ENCODE measurements around the gene RPL18A.

The RPL18A gene

GRCh38 chr19:17859533-17860330 lies at the start of gene RPL18A:
TSS of gene RPL18A (plus strand) at chr19:17859910. CDS start at chr19:17859957, 47 bp downstream.
- DNase-seq, result peak; percentile 98

- no peak for DNase-seq
Measured at GRCh38 chr19:17811103-17811502, 48.6 kb upstream of the RPL18A start.

GRCh38 chr19:17811681-17812080 lies 48.0 kb upstream of the RPL18A start:
- DNase-seq, result no peak

GRCh38 chr19:17812099-17812498 lies 47.6 kb upstream of the RPL18A start:
- no peak for DNase-seq

GRCh38 chr19:17817668-17818363 lies 41.9 kb upstream of the RPL18A start:
- no peak for DNase-seq

GRCh38 chr19:17821190-17821589 lies 38.5 kb upstream of the RPL18A start, which contains the start of gene INSL3:
TSS of gene INSL3 (minus strand) at chr19:17821519. CDS start at chr19:17821506, 13 bp downstream.
- no peak for DNase-seq

GRCh38 chr19:17824339-17824738 lies 35.4 kb upstream of the RPL18A start:
- no peak for DNase-seq

- DNase-seq, result no peak
Measured at GRCh38 chr19:17826508-17827056, 33.1 kb upstream of the RPL18A start.

- no peak for DNase-seq
Measured at GRCh38 chr19:17829855-17830566, 29.7 kb upstream of the RPL18A start.

GRCh38 chr19:17830567-17831418 lies 28.9 kb upstream of the RPL18A start:
- peak; percentile 85 for DNase-seq

GRCh38 chr19:17831419-17831888 lies 28.3 kb upstream of the RPL18A start:
- no peak for DNase-seq

- no peak for DNase-seq
Measured at GRCh38 chr19:17832443-17833208, 27.1 kb upstream of the RPL18A start.

GRCh38 chr19:17834350-17835181 lies 25.1 kb upstream of the RPL18A start:
- no peak for DNase-seq

GRCh38 chr19:17835182-17836006 lies 24.3 kb upstream of the RPL18A start:
- DNase-seq, result no peak

- no peak for DNase-seq
Measured at GRCh38 chr19:17836530-17836929, 23.2 kb upstream of the RPL18A start.

- DNase-seq, result no peak
Measured at GRCh38 chr19:17837972-17838371, 21.7 kb upstream of the RPL18A start.

GRCh38 chr19:17840019-17840418 lies 19.7 kb upstream of the RPL18A start:
- no peak for DNase-seq

GRCh38 chr19:17841371-17841809 lies 18.3 kb upstream of the RPL18A start:
- DNase-seq, result no peak
